Mammary epithelial cell (primary cell): ENCODE data around the gene PRRC2B.

Experiments used
- EZH2 ChIP-seq: IDR thresholded peaks from 2 replicates; pipeline ENCODE4 v1.6.1; 2012; ENCODE audit warnings: low read length, inconsistent platforms, borderline replicate concordance
- TF ChIP-seq, protein P1 (sequence below), 2 donors: IDR thresholded peaks in 1 of 2; conservative IDR thresholded peaks in 1 of 2; 2 replicates each; pipeline ENCODE4 v1.5.1; 2011 to 2012; ENCODE audit warnings: inconsistent platforms in 2 of 2, low read length in 2 of 2, mild to moderate bottlenecking in 2 of 2, control low read depth in 1 of 2, low read depth in 1 of 2; ENCODE audit not compliant: insufficient read depth in 1 of 2; ENCODE audit errors: extremely low read depth in 1 of 2

- TF ChIP-seq, protein P1, sequence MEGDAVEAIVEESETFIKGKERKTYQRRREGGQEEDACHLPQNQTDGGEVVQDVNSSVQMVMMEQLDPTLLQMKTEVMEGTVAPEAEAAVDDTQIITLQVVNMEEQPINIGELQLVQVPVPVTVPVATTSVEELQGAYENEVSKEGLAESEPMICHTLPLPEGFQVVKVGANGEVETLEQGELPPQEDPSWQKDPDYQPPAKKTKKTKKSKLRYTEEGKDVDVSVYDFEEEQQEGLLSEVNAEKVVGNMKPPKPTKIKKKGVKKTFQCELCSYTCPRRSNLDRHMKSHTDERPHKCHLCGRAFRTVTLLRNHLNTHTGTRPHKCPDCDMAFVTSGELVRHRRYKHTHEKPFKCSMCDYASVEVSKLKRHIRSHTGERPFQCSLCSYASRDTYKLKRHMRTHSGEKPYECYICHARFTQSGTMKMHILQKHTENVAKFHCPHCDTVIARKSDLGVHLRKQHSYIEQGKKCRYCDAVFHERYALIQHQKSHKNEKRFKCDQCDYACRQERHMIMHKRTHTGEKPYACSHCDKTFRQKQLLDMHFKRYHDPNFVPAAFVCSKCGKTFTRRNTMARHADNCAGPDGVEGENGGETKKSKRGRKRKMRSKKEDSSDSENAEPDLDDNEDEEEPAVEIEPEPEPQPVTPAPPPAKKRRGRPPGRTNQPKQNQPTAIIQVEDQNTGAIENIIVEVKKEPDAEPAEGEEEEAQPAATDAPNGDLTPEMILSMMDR (conservative IDR thresholded peaks at IDR 0.05 in 1 of 2, IDR thresholded peaks at IDR 0.05 in 1 of 2; ENCODE audit: extremely low read depth in 1 of 2, insufficient read depth in 1 of 2, low read depth in 1 of 2, low read length in 2 of 2), result no peak
- TF ChIP-seq EZH2, result no peak
These were observed 76.7 kb downstream of the PRRC2B start for GRCh38 chr9:131470581-131470991.
